GM12878 (cell line): ENCODE data around the gene MPZL1.

Experiments used
- BACH1 ChIP-seq: fragments of 450-650 bp; IDR thresholded peaks from 2 replicates; pipeline ENCODE4 v1.6.1; 2017; ENCODE audit warnings: mild to moderate bottlenecking, borderline replicate concordance
- CTCF ChIP-seq, 3 experiments: IDR thresholded peaks in 2 of 3; conservative IDR thresholded peaks in 1 of 3; 2 replicates each; pipeline ENCODE4 v1.5.1; 2011; ENCODE audit warnings: low read depth in 3 of 3, low read length in 3 of 3, mild to moderate bottlenecking in 3 of 3, control low read depth in 2 of 3, moderate library complexity in 2 of 3, inconsistent platforms in 1 of 3, mixed read lengths in 1 of 3; ENCODE audit not compliant: control insufficient read depth in 2 of 3, insufficient read depth in 1 of 3; ENCODE audit errors: extremely low read depth in 1 of 3
- EP300 ChIP-seq, 2 experiments: fragments of 150-350 bp in 1 of 2; IDR thresholded peaks; 2 replicates each; pipeline ENCODE4 v1.6.1; 2011 to 2012; ENCODE audit warnings: low read depth in 2 of 2, low read length in 2 of 2, borderline replicate concordance in 1 of 2, improper control_type of control experiment in 1 of 2, inconsistent platforms in 1 of 2; ENCODE audit not compliant: control insufficient read depth in 1 of 2
- EZH2 ChIP-seq: IDR thresholded peaks from 2 replicates; pipeline ENCODE4 v1.6.1; 2012; ENCODE audit warnings: low read depth, mild to moderate bottlenecking, control low read depth, inconsistent platforms, low read length, borderline replicate concordance; ENCODE audit not compliant: control insufficient read depth
- MYC ChIP-seq: IDR thresholded peaks from 2 replicates; pipeline ENCODE4 v1.6.1; 2011; ENCODE audit warnings: mild to moderate bottlenecking, low read length, moderate library complexity, inconsistent platforms; ENCODE audit not compliant: insufficient read depth, insufficient replicate concordance, insufficient read length, severe bottlenecking
- NFIC ChIP-seq: IDR thresholded peaks from 2 replicates; pipeline ENCODE4 v1.6.1; 2012; ENCODE audit warnings: low read depth, mild to moderate bottlenecking, inconsistent platforms, low read length, moderate library complexity
- PAX5 ChIP-seq: IDR thresholded peaks from 2 replicates; pipeline ENCODE4 v1.6.1; 2011; ENCODE audit warnings: low read depth, low read length, borderline replicate concordance
- RB1 ChIP-seq: fragments of 450-650 bp; formaldehyde crosslinking; IDR thresholded peaks from 2 replicates; pipeline ENCODE4 v1.6.1; 2017; ENCODE audit warnings: mild to moderate bottlenecking, borderline replicate concordance
- SIX5 ChIP-seq: IDR thresholded peaks from 2 replicates; pipeline ENCODE4 v1.6.1; 2011; ENCODE audit warnings: mild to moderate bottlenecking, low read depth, low read length, moderate library complexity; ENCODE audit not compliant: severe bottlenecking
- TAF1 ChIP-seq: IDR thresholded peaks from 2 replicates; pipeline ENCODE4 v1.6.1; 2011; ENCODE audit warnings: mild to moderate bottlenecking, low read depth, low read length, borderline replicate concordance
- YY1 ChIP-seq: IDR thresholded peaks from 2 replicates; pipeline ENCODE4 v1.6.1; 2011; ENCODE audit warnings: low read depth, mild to moderate bottlenecking, low read length
- ZNF622 ChIP-seq: fragments of 450-650 bp; IDR thresholded peaks from 2 replicates; pipeline ENCODE4 v1.6.1; 2017; ENCODE audit warnings: mild to moderate bottlenecking, inconsistent platforms

- TF ChIP-seq TAF1 (no peak), CTCF (IDR thresholded peaks at IDR 0.05 in 2 of 3, conservative IDR thresholded peaks at IDR 0.05 in 1 of 3; ENCODE audit: control insufficient read depth in 2 of 3, extremely low read depth in 1 of 3, insufficient read depth in 1 of 3, low read depth in 3 of 3, low read length in 3 of 3) (no peak), SIX5 (no peak), EP300 (IDR thresholded peaks at IDR 0.05; ENCODE audit: borderline replicate concordance in 1 of 2, control insufficient read depth in 1 of 2, low read depth in 2 of 2, low read length in 2 of 2) (no peak), MYC (no peak), PAX5 (no peak), ZNF622 (no peak), BACH1 (no peak), RB1 (no peak), YY1 (no peak), NFIC (no peak), EZH2 (no peak)
Observed at GRCh38 chr1:167776616-167777268, 55.0 kb downstream of the MPZL1 start.
